ENCODE results near the gene MX2.

MX2 gene

GRCh38 chr21:41371685-41372030 is 9.8 kb downstream of the MX2 start:
- peak overlapping the region; percentile 93; the same call in 1 of the 2 replicates for H3K4me2 ChIP-seq (ENCODE audit: low read length)
- 0 out of 2 replicates have a peak, but pooled peaks cover 5% of the 10 kb centered on the region for H3F3A ChIP-seq (ENCODE audit: control insufficient read depth, insufficient read depth)
- H3K9me2 ChIP-seq (replicated peaks; ENCODE audit: control insufficient read depth, low read length), result no peaks in the 10 kb centered on the region
- H3K79me2 ChIP-seq (ENCODE audit: control insufficient read depth, low read length), result peaks cover 3% of the 10 kb centered on the region; the same call in 1 of the 2 replicates
- peaks cover 5% of the 10 kb centered on the region; the same call in 1 of the 2 replicates for H3K27me3 ChIP-seq (ENCODE audit: control insufficient read depth, low read length)
- H3K4me3 ChIP-seq (ENCODE audit: low read length), result 0 out of 2 replicates have a peak overlapping the region, but pooled peaks have one; percentile 11
- no peaks in the 10 kb centered on the region for H3K36me3 ChIP-seq (ENCODE audit: control insufficient read depth, low read length)
- H3K4me1 ChIP-seq (ENCODE audit: control insufficient read depth, low read length), result peaks cover 46% of the 10 kb centered on the region
- no peaks in the 10 kb centered on the region for H3K9me3 ChIP-seq (ENCODE audit: control insufficient read depth, insufficient read depth, low read length)
- H3K27ac ChIP-seq (ENCODE audit: low read depth, low read length), result no peak overlapping the region
- no peaks in the 10 kb centered on the region for H4K20me1 ChIP-seq (ENCODE audit: control insufficient read depth, insufficient read depth, low read depth, low read length)
- TF ChIP-seq CTCF (IDR thresholded peaks at IDR 0.05; ENCODE audit: low read depth, low read length, poor library complexity, severe bottlenecking), result no peak
- no peak for TF ChIP-seq EZH2phosphoT487 (IDR thresholded peaks at IDR 0.05; ENCODE audit: borderline replicate concordance, low read length)

- no peaks in the 10 kb centered on the region for H3K36me3 ChIP-seq (ENCODE audit: control insufficient read depth, low read length)
- H4K20me1 ChIP-seq (ENCODE audit: control insufficient read depth, insufficient read depth, low read depth, low read length), result no peaks in the 10 kb centered on the region
- no peak overlapping the region for H3K4me3 ChIP-seq (ENCODE audit: low read length)
- no peaks in the 10 kb centered on the region for H3K9me3 ChIP-seq (ENCODE audit: control insufficient read depth, insufficient read depth, low read length)
- H3K27ac ChIP-seq (ENCODE audit: low read depth, low read length), result no peak overlapping the region
- peaks cover 30% of the 10 kb centered on the region for H3K4me1 ChIP-seq (ENCODE audit: control insufficient read depth, low read length)
- TF ChIP-seq CTCF (IDR thresholded peaks at IDR 0.05; ENCODE audit: low read depth, low read length, poor library complexity, severe bottlenecking) (no peak), EZH2phosphoT487 (IDR thresholded peaks at IDR 0.05; ENCODE audit: borderline replicate concordance, low read length) (no peak)
- no peak overlapping the region for H3K4me2 ChIP-seq (ENCODE audit: low read length)
- 0 out of 2 replicates have a peak, but pooled peaks cover 4% of the 10 kb centered on the region for H3F3A ChIP-seq (ENCODE audit: control insufficient read depth, insufficient read depth)
- peaks cover 3% of the 10 kb centered on the region; the same call in 1 of the 2 replicates for H3K79me2 ChIP-seq (ENCODE audit: control insufficient read depth, low read length)
- no peaks in the 10 kb centered on the region for H3K9me2 ChIP-seq (replicated peaks; ENCODE audit: control insufficient read depth, low read length)
- peaks cover 3% of the 10 kb centered on the region; the same call in 1 of the 2 replicates for H3K27me3 ChIP-seq (ENCODE audit: control insufficient read depth, low read length)
Observed at GRCh38 chr21:41373253-41373652, 11.4 kb downstream of the MX2 start.

GRCh38 chr21:41373763-41374162 is 11.9 kb downstream of the MX2 start:
- Histone ChIP-seq H3K27me3 (ENCODE audit: control insufficient read depth, low read length) (no peaks in the 10 kb centered on the region), H3F3A (ENCODE audit: control insufficient read depth, insufficient read depth) (no peaks in the 10 kb centered on the region), H3K9me2 (replicated peaks; ENCODE audit: control insufficient read depth, low read length) (no peaks in the 10 kb centered on the region), H3K9me3 (ENCODE audit: control insufficient read depth, insufficient read depth, low read length) (no peaks in the 10 kb centered on the region), H3K27ac (ENCODE audit: low read depth, low read length) (no peak overlapping the region), H4K20me1 (ENCODE audit: control insufficient read depth, insufficient read depth, low read depth, low read length) (no peaks in the 10 kb centered on the region), H3K79me2 (ENCODE audit: control insufficient read depth, low read length) (peaks cover 3% of the 10 kb centered on the region; the same call in 1 of the 2 replicates), H3K36me3 (ENCODE audit: control insufficient read depth, low read length) (no peaks in the 10 kb centered on the region), H3K4me2 (ENCODE audit: low read length) (no peak overlapping the region), H3K4me1 (ENCODE audit: control insufficient read depth, low read length) (peaks cover 25% of the 10 kb centered on the region), H3K4me3 (ENCODE audit: low read length) (no peak overlapping the region)
- no peak for TF ChIP-seq EZH2phosphoT487 (IDR thresholded peaks at IDR 0.05; ENCODE audit: borderline replicate concordance, low read length)
- TF ChIP-seq CTCF (IDR thresholded peaks at IDR 0.05; ENCODE audit: low read depth, low read length, poor library complexity, severe bottlenecking), result no peak

All from DOHH2 (cell line).